ENCODE results near the gene LRP5. TPM values are rescaled to one million over a fixed set of nuclear protein-coding genes. Genes with fewer than 3 reads are reported as not detected.

Gene LRP5
- total and polyA plus RNA-seq, 7 donors = 18.0 to 63.1 (median 28.9) TPM

- no peak for DNase-seq
- no peak for TF ChIP-seq POLR2A (IDR thresholded peaks at IDR 0.05)
- no peak for TF ChIP-seq POLR2AphosphoS5 (IDR thresholded peaks at IDR 0.05)
- no peak for TF ChIP-seq EP300 (IDR thresholded peaks at IDR 0.05)
- TF ChIP-seq CTCF (IDR thresholded peaks at IDR 0.05) = no peak
- WGBS, 2 donors = 92 to 93% methylated on average over 10 of the region's 10 CpGs
- H3K9me3 ChIP-seq = no peaks in the 10 kb centered on the region
- no peaks in the 10 kb centered on the region for H3K27me3 ChIP-seq
- H3K36me3 ChIP-seq = no peaks in the 10 kb centered on the region
- H3K4me3 ChIP-seq = no peak overlapping the region
- no peak overlapping the region for H3K27ac ChIP-seq
- intact Hi-C loops (cut with DNase I) = no loop called here
- H3K4me1 ChIP-seq = peaks cover 0 to 87% (median 86%) of the 10 kb centered on the region in 4 donors
These were observed 12.3 kb downstream of the LRP5 start for GRCh38 chr11:68324695-68325094.

- H3K27me3 ChIP-seq = no peaks in the 10 kb centered on the region
- no peak overlapping the region for H3K27ac ChIP-seq
- intact Hi-C loops (cut with DNase I) = no loop called here
- no peak for DNase-seq
- no peaks in the 10 kb centered on the region for H3K9me3 ChIP-seq
- H3K4me3 ChIP-seq = no peak overlapping the region
- peaks cover 0 to 93% (median 92%) of the 10 kb centered on the region in 4 donors for H3K4me1 ChIP-seq
- no peaks in the 10 kb centered on the region for H3K36me3 ChIP-seq
- WGBS, 2 donors = 87 to 89% methylated on average over 18 of the region's 18 CpGs
- no peak for TF ChIP-seq EP300 (IDR thresholded peaks at IDR 0.05)
- no peak for TF ChIP-seq POLR2AphosphoS5 (IDR thresholded peaks at IDR 0.05)
- TF ChIP-seq CTCF (IDR thresholded peaks at IDR 0.05) = no peak
- no peak for TF ChIP-seq POLR2A (IDR thresholded peaks at IDR 0.05)
These were observed 13.0 kb downstream of the LRP5 start for GRCh38 chr11:68325183-68325906.

- Histone ChIP-seq H3K27ac (no peak overlapping the region), H3K27me3 (no peaks in the 10 kb centered on the region), H3K4me3 (no peak overlapping the region), H3K4me1 (peaks cover 0 to 99% (median 97%) of the 10 kb centered on the region in 4 donors), H3K36me3 (no peaks in the 10 kb centered on the region), H3K9me3 (no peaks in the 10 kb centered on the region)
- 88 to 92% methylated on average over 13 of the region's 13 CpGs for WGBS, 2 donors
- DNase-seq = no peak
- TF ChIP-seq CTCF (IDR thresholded peaks at IDR 0.05) (no peak), EP300 (IDR thresholded peaks at IDR 0.05) (no peak), POLR2AphosphoS5 (IDR thresholded peaks at IDR 0.05) (no peak), POLR2A (IDR thresholded peaks at IDR 0.05) (no peak)
- intact Hi-C loops (cut with DNase I) = no loop called here
These were observed 13.5 kb downstream of the LRP5 start for GRCh38 chr11:68325907-68326220.

GRCh38 chr11:68326334-68327215 is 14.2 kb downstream of the LRP5 start:
- Histone ChIP-seq H3K9me3 (no peaks in the 10 kb centered on the region), H3K4me1 (peaks cover 0 to 100% (median 99%) of the 10 kb centered on the region in 4 donors), H3K27ac (no peak overlapping the region), H3K27me3 (no peaks in the 10 kb centered on the region), H3K36me3 (no peaks in the 10 kb centered on the region), H3K4me3 (no peak overlapping the region)
- intact Hi-C loops (cut with DNase I) = no loop called here
- 74 to 89% methylated on average over 28 of the region's 28 CpGs for WGBS, 2 donors
- DNase-seq = no peak
- no peak for TF ChIP-seq POLR2A (IDR thresholded peaks at IDR 0.05)
- TF ChIP-seq CTCF (IDR thresholded peaks at IDR 0.05) = no peak
- TF ChIP-seq EP300 (IDR thresholded peaks at IDR 0.05) = no peak
- TF ChIP-seq POLR2AphosphoS5 (IDR thresholded peaks at IDR 0.05) = no peak
